ENCODE data around the gene DRD4.

DRD4 gene

DNA sequence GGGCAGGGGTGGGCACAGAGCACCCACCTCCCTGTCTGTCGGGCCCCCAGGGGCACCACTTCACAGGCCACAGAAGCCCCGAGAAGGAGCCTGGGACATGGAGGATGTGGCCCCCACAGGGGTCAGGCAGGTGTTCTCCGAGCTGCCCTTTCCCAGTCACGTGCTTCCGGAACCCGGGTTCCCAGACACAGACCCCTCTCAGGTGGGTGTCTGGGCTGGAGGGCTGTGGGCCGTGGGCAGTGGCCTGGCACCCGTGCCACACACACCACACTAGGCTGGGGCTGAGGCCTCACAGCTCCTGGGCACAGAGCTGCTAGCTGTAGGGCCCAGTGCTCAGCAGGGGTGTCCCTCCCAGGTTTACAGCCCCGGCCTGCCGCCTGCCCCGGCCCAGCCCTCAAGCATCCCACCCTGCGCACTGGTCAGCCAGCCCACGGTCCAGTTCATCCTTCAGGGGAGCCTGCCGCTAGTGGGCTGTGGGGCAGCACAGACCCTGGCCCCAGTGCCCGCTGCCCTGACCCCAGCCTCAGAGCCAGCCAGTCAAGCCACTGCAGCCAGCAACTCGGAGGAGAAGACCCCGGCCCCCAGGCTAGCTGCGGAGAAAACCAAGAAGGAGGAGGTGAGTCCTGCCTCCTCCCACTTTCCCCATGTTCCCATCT, 26.8 kb upstream of the DRD4 start:
- no peak for DNase-seq

DNA sequence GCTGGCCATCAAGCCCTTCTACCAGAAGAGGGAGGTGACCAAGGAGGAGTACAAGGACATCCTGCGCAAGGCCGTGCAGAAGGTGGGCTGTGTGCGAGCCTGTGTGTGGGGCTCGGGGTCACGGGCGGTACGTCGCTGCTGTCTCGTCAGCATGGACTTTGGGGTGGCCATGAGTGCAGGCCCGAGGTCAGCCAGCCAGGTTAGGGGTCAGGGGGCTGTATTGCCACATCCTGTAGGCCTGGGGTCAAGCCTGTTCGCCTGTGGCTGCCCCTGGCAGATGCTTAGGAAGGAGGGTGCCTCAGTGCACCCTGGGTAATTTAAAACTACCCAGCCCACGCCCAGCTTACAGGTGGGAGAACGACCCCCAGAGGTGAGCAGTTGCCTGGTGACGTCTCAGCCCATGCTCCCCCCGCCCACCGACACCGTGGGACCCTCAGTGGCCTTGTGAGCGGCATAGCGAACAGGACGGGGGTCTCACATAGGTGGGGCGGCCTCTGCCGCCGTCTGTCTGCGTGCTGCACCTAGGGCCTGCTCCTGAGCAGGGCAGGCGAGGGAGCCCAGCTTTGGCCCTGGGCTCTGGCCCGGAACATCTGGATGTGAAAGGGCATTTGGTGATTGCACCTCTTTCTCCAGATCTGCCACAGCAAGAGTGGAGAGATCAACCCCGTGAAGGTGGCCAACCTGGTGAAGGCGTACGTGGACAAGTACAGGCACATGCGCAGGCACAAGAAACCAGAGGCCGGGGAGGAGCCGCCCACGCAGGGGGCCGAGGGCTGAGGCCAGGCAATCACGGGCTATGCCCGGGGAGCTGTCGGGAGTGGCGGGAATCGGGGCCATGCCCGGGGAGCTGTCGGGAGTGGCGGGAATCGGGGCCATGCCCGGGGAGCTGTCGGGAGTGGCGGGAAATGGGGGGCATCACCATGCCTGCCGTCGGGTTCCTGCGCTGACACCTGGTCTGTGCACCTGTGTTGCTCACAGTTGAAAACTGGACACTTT, 25.8 kb upstream of the DRD4 start:
- DNase-seq: no peak

DNA sequence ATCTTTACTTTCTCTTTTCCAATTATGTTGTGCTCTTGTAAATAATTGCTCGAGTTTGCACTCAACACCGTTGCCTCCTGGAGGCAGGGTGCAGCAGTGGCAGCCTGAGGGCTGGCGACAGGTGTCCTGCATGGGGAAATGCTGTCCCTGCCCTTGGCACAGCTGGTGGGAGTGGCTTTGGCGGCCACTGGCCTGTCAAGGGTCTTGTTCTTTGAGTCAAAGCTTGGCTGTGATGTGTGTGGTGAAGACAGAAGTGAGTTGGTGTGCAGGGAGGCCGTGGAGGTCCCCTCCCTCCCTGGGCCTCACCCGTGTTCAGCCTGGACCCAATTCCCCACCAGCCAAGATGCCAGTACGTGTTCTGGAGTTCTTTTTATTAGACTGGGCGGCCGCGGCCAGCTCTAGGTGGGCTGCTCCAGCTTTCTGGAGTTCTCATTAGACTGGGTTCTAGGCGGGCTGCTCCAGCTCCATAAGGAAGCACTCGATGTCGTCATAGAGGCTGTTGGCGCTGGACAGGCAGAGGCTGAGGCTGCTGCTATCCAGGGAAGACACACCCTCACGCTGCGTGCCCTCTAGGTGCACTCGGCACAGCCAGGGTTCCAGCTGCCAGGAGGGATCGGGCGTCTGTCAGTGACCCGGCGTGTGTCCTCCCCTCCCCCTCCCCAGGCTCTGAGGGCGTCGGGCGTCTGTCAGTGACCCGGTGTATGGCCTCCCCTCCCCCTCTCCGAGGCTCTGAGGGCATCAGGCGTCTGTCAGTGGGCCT, 24.7 kb upstream of the DRD4 start:
- no peak for DNase-seq

DNA sequence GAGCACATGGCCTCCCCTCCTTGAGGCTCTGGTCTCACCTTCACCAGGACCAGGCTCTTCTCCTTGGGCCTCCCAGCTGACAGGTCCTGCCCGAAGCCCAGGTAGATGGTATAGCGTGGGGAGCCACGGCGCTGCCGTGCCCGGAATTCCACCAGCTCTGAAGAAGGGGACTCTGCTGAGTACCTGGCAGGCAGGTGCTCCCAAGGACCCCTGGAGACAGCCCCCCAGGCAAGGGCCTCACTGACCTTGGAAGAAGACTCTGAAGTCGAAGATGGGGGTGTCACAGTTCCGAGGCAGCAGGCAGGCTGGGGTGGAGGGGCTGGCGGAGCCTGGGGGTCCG, 24.1 kb upstream of the DRD4 start:
- no peak for DNase-seq

DNA sequence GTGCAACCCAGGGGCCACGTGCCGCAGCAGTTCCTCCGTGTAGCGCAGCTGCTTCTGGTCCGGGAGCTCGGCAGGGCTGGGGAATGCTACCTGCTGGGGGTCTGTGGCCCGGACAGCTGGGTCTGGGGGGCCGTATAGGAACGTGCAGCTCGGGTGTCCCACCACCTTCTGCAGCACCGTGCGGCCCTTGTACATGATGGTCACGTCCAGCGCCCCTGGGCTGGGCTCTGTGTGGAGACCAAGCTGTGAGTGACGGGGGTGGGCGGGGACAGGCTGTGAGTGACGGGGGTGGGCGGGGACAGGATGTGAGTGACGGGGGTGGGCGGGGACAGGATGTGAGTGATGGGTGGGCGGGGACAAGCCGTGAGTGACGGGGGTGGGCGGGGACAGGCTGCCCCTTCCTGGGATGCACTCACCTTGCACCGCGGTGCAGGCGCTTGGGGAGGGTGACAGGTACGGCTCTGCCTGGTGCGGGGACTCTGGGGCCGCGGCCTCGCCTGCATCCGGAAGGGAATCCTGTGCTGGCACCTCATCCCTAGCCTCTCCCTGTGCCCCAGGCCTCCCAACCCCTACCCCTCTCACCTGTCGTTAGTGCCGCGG, 23.6 kb upstream of the DRD4 start:
- no peak for DNase-seq

DNA sequence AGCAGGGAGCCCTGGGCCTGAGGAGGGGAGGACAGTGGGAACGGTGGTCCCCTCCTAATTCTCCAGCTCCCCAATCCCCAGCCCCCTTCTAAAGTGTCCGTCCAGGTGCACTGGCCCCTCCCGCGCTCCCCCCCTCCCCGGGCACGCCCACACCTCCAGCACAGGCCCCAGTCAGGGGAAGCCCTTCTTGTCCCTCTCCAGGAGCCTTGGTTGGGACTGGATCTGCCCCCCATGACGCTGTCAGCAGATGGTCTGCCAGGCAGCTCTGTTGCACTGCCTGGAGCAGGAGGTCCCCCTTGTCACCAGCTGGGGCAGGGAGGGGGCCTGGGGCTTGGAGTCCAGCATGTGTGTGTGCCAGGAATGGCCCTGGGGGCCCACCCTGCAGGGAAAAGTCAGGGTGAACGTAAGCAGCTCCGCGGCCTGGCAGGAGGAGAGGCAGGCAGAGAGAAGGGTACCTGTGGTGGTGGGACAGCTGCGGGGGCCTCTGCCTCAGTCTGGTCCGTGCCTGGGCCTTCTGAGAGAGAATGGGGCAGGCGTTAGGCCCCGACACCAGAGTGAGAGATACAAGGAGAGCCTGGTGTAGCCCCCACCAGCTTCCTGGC, 22.9 kb upstream of the DRD4 start:
- no peak for DNase-seq

DNA sequence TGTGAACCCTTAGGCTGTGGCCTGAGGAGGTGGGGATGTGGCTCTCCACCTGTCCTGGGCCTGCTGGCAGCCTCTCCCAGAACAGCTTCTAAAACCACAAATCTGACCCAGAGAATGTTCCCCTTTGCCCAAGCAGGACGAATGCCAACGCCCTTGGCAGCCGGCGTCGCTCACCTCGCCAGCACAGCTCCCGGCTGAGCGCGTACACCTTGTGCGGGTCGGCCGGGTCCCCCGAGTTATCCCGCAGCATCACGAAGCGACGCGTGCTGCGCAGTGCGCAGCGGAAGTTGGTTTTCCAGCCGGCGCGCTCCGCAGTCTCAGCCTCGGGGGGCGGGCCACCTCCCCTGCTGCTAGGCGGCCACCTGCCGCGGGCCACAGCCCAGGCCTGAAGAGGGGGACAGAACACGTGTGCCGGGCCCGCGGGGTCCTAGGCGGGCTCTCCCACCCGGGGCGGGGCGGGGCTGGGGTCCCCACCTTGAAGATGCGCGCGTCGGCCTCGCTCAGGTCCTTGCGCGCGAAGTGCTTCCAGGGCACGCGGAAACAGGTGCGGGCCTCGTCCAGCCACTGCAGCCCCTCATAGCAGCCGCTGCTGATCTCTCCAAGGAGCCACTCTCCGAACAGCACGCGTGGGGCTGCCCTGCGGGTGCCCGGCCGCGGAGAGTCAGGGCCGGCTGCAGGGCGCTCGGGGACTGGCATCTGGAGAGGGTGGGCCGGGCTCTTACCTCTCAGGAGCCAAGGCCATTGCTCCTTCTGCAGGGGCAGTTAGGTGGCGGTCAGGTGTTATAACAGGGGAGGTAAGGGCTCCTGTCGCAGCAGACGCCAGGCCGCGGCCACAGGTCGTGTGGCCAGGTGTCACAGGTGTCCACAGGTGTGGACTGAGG, 22.2 kb upstream of the DRD4 start:
- DNase-seq: no peak

DNA sequence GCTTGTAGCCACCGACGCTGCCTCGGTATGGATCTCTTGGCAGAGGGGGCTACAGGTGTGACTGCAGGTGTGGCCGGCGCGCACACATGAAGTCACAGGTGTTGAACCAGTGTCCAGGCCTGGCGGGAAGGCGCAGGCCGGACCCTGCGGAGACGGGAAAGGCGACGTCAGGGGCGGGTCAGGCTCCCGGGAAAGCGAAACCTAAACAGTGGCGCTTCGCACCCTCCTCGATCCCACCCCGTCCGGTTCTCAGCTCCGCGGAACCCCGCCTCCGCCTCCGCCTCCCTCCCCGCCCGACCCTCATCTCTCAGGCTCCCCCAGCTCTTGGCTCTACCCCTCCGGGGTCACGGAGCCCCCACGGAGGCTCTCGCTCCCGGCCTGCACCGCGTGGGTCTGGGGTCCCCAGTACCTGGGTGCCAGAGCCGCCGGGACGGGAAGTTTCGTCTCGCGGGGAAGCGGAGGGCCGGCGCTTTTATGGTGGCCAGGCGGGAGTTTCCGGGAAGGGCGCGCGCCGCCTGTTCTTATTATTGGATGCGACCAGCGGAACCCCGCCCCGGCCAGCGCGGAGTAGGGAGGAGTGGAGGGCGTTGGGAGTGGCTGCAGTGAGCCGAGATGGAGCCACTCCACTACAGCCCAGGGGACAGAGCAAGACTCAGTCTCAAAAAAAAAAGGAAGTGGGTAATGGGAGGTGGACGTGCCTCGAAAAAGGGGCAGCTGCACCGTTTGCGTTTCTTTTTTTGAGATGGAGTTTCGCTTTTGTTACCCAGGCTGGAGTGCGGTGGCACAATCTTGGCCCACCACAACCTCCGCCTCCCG, 21.4 kb upstream of the DRD4 start, which contains the start of gene IRF7:
Gene IRF7 (minus strand): TSS at position 447 of the 816 bp plus-strand sequence. CDS start 586 bp downstream, outside the sequence.
- DNase-seq: no peak

DNA sequence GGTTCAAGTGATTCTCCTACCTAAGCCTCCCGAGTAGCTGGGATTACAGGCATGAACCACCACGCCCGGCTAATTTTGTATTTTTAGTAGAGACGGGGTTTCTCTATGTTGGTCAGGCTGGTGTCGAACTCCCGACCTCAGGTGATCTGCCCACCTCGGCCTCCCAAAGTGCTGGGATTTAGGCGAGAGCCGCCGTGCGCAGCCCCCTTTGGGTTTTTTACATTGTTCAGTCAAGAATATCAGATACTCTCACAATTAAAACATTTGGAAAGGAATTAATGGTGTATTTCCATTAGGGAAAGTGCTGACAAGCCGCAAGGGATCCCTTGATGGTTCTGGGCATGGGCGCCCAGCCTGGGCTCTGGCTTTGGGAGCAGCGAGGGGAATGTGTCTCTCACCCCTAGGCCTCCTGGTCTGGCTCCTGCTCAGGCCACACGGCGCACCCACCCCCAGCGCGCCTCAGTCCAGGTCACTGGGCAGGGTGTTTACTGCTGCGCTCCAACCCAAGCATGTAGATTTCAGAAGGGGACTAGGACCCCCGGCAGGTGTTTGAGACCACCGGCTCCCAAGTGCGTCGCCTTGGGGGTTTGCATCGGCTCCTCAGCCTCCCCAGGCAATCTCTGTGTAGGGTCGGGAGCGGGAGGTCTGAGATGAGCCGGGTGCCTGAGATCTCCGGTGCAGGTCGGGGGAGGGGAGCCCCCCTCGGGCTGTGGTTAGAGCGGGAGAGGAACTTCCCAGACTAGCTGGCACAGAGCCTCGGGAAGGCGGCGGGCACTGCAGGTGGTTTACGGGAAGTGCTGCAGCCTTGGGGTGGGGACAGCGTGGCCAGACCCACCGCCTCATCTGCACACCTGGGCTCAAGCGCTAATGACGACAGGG, 20.5 kb upstream of the DRD4 start:
- no peak for DNase-seq

DNA sequence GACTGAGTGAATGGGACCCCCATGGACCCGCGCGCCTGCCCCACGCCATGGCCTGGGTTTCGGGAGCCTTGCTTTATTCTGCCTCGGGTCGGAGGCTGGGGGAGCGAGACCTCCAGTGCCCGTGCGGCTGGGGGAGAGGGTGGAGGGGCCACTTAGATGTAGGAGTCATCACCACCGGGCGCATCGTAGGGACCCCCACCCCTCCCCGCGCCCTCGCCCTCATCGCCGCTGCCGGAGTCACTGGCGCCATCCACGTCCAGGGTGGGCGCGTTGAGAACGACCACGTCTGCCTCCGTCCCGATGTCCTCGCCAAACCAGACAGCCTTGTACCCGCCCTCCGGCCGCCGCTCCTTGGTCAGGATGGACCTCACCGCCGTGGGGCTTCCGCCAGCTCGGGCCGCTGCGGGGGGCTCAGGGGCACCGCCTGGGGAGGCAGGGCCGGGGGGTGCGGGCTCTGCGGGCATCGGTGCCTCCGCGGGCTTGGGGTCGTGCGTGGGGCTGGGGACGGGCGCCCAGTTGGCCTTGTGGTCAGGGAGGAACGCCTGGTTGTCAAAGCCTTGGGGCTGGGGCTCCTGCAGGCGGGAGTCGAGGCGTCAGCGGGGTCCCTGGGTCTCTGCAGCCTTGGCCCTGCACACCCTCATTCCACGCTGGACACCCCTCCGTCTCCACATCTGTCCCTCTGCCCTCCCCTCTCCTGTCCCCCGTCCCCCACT, 19.7 kb upstream of the DRD4 start:
- no peak for DNase-seq

DNA sequence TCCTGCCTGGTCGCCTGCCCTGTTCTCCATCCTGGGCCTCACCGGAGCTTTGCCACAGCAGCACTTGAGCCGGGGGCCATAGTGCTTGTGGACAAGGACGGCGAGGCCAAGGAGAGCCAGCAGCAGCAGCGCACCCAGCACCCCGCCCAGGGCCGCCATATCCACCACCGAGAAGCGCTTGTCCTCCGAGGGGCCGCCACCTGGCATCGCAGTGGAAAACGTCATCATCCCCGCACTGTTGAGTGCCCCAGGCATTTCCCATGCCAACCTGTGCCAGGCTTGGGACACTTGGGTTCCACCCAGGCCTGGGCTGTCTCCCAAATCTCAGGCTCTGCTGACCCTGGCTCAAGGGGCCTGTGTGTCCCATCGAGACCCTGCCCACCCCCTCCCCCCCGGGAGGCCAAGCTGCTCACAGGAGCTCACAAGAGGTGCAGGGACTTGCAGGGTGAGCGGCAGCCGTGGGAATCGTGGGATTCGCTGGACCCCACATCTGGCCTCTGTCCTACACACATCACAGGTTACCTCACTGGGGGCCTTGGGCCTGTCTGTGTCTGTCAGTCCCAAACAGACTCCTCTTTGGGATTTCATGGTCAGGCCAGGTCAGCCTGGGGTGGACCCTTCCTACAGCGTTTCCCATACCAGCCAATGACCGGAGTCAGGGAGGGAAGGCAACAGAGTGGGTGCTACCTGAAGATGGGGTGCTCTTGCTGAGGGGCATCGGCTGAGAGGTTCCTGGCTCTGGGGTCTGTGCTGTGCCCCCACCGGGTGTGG, 19.0 kb upstream of the DRD4 start:
- no peak for DNase-seq

DNA sequence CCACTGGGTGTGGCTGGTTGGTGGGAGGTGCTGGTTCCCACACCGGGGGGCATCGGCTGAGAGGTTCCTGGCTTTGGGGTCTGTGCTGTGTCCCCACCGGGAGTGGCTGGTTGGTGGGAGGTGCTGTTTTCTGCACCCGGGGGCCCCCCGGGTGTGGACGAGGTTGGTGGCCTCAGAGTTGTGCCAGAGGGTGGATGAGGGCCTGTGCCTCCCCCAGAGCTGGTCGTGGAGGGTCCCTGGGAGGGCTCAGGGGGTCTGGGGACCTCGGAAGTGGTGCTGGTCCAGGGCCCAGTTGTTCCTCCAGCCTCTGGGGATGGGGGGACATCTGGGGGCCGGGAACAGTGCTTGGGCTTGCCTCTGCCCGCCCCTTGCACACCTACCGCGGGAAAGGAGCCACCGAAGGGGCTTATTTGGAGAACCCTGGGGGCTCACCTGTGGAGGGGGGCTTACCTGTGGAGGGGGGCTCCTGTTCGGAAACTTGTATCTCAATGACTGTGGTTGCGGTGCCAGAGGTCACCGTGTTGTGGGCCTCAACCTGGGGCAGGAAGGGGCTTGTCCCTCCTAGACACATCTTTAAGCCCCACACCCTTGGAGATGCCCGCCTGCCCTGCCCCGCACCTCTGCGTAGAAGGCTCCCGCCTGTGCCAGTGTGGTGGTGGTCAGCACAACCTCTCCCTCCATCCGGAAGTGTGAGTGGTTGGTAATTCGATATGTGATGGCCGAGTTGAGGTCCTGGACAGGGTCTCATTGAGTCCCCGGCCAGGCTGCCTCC, 18.0 kb upstream of the DRD4 start:
- no peak for DNase-seq

DNA sequence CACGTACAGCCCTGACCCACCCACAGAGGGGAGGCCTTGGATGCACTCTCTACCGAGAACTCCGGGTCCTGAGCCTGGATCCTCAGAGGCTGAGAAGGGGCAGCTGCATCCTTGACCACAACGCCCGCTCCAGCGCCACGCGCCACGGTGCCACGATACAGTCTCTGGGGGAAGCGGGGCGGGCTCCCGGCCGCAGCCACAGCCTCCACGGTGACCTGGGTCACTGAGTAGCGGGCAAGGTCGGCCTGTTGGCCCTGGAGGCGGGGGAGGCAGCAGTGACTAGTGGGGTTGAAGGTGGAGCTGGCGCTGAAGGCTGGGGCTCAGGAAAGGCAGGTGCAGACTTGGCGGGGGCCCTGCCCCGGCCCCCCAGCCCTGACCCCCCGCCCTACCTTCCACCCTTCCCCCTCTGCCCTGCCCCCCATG, 17.4 kb upstream of the DRD4 start:
- DNase-seq: no peak

DNA sequence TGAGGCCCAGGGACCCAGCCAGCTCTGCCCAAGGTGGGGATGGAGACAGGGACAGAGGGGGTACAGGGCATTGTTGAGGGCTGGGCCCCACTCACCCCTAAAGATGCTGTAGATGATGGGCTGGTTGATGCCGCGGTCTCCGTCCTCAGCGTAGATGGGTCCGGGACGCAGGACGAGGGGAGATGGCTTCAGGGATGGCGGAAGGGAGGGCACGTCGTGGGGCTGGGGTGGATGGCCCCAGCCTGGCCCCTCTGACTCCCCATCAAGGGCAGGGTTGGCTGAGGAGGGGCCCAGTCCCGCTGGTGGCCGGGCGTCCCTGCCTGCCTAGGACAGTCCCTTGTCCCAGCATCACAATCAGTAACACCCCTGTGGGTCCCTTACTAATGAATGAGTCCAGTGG, 16.9 kb upstream of the DRD4 start:
- DNase-seq: no peak

DNA sequence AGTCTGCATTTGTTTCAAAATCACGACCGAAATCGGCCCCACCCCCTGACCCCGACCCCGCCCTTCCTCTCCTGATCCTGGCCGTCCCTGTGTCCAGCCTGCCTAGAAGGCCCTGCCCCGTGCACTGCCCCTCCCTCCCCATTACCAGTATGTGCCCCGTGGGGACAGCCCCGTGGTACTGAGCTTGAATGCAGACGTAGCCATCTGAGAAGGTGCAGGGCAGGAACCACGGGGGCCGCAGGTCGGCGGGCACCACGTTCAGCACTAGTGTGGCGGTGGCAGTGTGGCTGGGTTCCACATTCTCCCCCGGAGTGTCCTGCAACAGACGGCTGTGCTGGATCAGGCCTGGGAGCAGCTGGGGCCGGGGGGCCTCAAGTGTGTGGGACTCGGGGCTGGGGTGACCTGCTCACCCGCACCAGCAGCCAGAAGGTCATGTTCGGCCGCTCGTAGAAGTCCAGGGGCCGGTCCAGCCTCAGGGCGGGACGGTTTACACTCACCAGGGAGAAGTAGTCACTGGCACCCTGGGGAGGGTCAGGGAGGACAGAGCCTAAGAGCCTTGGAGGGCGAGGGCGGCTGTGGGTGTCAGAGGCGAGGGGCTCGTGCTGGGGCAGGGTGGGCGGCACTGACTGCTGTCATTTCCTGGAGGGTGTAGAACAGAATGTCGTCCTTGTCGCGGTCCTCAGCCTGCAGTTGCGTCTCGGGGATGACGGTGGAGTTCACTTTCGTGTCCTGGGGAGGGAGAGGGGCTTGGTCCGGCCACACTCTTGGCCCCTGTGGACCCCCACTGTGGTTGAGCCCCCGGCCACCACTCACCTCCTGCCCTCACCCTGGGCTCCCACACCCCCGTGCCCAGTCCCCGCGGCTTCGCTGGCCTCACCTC, 15.9 kb upstream of the DRD4 start:
- no peak for DNase-seq

DNA sequence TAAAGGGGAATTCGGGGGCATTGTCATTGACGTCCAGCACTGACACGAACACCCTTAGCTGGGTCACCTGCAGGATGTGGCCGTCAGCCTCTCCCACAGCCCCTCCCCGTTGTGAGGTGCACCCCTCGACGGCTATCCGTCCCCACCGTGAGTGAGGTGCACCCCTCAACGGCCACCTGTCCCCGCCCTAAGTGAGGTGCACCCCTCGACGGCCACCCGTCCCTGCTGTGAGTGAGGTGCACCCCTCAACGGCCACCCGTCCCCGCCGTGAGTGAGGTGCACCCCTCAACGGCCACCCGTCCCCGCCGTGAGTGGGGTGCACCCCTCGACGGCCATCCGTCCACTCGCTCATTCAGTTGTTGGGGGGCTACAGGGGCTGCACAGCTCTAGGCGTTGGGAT, 15.2 kb upstream of the DRD4 start:
- no peak for DNase-seq
